HepG2 (cell line): Measurements from ENCODE around the gene ATP2C2. TPM values are rescaled to one million over a fixed set of nuclear protein-coding genes. Genes with fewer than 3 reads are reported as not detected.
A peak's percentile ranks its signal among the peaks of the same experiment; 100 is the strongest.

Source experiments
- EP300 ChIP-seq, 3 experiments: sonication (generic) in 1 of 3; formaldehyde crosslinking in 1 of 3; IDR thresholded peaks; 2 replicates each; pipeline versions ENCODE4 v1.5.1 to v1.6.1; 2011 to 2020; ENCODE audit warnings: low read depth in 2 of 3, low read length in 2 of 3, borderline replicate concordance in 1 of 3, improper control_type of control experiment in 1 of 3, mild to moderate bottlenecking in 1 of 3, missing genetic modification reagents in 1 of 3, moderate library complexity in 1 of 3
- FOXJ3 ChIP-seq: sonication (generic); formaldehyde crosslinking; IDR thresholded peaks from 2 replicates; pipeline ENCODE4 v1.4.0; 2020; ENCODE audit warnings: missing genetic modification reagents, mild to moderate bottlenecking, borderline replicate concordance
- NR2F6 ChIP-seq, 2 experiments: IDR thresholded peaks; 2 replicates each; pipeline ENCODE4 v1.6.1; 2016; ENCODE audit warnings: antibody characterized with exemption in 1 of 2, mild to moderate bottlenecking in 1 of 2
- PCBP1 ChIP-seq: fragments of 200-400 bp; formaldehyde crosslinking; IDR thresholded peaks from 2 replicates; pipeline ENCODE4 v1.6.1; 2017; ENCODE audit warnings: mild to moderate bottlenecking, low read depth, low read length, borderline replicate concordance
- ZNF30 ChIP-seq: sonication (generic); formaldehyde crosslinking; IDR thresholded peaks from 2 replicates; pipeline ENCODE4 v1.5.0; 2020; ENCODE audit warnings: mild to moderate bottlenecking, missing genetic modification reagents
- ZNF564 ChIP-seq: sonication (generic); formaldehyde crosslinking; IDR thresholded peaks from 2 replicates; pipeline ENCODE4 v1.8.1; 2023; ENCODE audit warnings: mild to moderate bottlenecking, missing genetic modification reagents
- ZNF646 ChIP-seq: sonication (generic); formaldehyde crosslinking; IDR thresholded peaks from 2 replicates; pipeline ENCODE4 v1.9.0; 2021; ENCODE audit warnings: mild to moderate bottlenecking, missing genetic modification reagents
- ZNF703 ChIP-seq: sonication (generic); formaldehyde crosslinking; IDR thresholded peaks from 2 replicates; pipeline ENCODE4 v1.5.1; 2020; ENCODE audit warnings: missing genetic modification reagents, mild to moderate bottlenecking, moderate library complexity, borderline replicate concordance
- polyA plus RNA-seq, 8 experiments: library from polyadenylated mRNA; depleted of rRNA in 3 of 8; stranded (reverse) in 7 of 8; unstranded in 1 of 8; fragments of >200 nt; fragmentation: Illumina TruSeq in 4 of 8; extraction: Trizol in 4 of 8; gene quantifications; 2 replicates each; pipeline versions ENCODE4 v1.2.1 to v1.2.3, GENCODE V29; 2011 to 2016; ENCODE audit warnings: low read depth in 4 of 8, missing spikeins in 1 of 8, mixed read lengths in 1 of 8; ENCODE audit not compliant: insufficient read depth in 1 of 8
- total RNA-seq, 5 experiments: library from RNA; depleted of rRNA; stranded (reverse); fragments of >200 nt; fragmentation: Illumina TruSeq; extraction: Trizol; gene quantifications; 2 replicates each; pipeline ENCODE4 v1.2.3, GENCODE V29; 2016; ENCODE audit warnings: low read depth in 1 of 5
- TF ChIP-seq, protein P1 (sequence below): sonication (generic); formaldehyde crosslinking; IDR thresholded peaks from 2 replicates; pipeline ENCODE4 v1.5.0; 2020; ENCODE audit warnings: mild to moderate bottlenecking, missing genetic modification reagents, borderline replicate concordance
- TF ChIP-seq, protein P2 (sequence below): sonication (generic); formaldehyde crosslinking; IDR thresholded peaks from 2 replicates; pipeline ENCODE4 v1.8.0; 2022; ENCODE audit warnings: low read depth, missing genetic modification reagents
- TF ChIP-seq, protein P3 (sequence below): sonication (generic); formaldehyde crosslinking; IDR thresholded peaks from 2 replicates; pipeline ENCODE4 v1.4.0; 2020; ENCODE audit warnings: mild to moderate bottlenecking, missing genetic modification reagents

ATP2C2 gene
- total and polyA plus RNA-seq, 2 of the 13 experiments (the other 11 are each of a cell fraction or from before 2014, with no cell fraction given): 0.07 TPM; not detected in 1

- TF ChIP-seq ZNF564 (CRISPR knock-in tag) (no peak), FOXJ3 (CRISPR knock-in tag) (0 out of 2 replicates have a peak, but pooled peaks have one; percentile 39), PCBP1 (no peak), ZNF703 (no peak), ZNF30 (CRISPR knock-in tag) (no peak), ZNF646 (no peak), EP300 (IDR thresholded peaks at IDR 0.05; ENCODE audit: low read depth in 2 of 2, low read length in 2 of 2) (no peak), EP300 (CRISPR knock-in tag; IDR thresholded peaks at IDR 0.05; ENCODE audit: borderline replicate concordance) (no peak), NR2F6 (IDR thresholded peaks at IDR 0.05) (no peak; the same call in 1 of the 2 replicates), NR2F6 (CRISPR knock-in tag; IDR thresholded peaks at IDR 0.05) (no peak)
- TF ChIP-seq, protein P1, sequence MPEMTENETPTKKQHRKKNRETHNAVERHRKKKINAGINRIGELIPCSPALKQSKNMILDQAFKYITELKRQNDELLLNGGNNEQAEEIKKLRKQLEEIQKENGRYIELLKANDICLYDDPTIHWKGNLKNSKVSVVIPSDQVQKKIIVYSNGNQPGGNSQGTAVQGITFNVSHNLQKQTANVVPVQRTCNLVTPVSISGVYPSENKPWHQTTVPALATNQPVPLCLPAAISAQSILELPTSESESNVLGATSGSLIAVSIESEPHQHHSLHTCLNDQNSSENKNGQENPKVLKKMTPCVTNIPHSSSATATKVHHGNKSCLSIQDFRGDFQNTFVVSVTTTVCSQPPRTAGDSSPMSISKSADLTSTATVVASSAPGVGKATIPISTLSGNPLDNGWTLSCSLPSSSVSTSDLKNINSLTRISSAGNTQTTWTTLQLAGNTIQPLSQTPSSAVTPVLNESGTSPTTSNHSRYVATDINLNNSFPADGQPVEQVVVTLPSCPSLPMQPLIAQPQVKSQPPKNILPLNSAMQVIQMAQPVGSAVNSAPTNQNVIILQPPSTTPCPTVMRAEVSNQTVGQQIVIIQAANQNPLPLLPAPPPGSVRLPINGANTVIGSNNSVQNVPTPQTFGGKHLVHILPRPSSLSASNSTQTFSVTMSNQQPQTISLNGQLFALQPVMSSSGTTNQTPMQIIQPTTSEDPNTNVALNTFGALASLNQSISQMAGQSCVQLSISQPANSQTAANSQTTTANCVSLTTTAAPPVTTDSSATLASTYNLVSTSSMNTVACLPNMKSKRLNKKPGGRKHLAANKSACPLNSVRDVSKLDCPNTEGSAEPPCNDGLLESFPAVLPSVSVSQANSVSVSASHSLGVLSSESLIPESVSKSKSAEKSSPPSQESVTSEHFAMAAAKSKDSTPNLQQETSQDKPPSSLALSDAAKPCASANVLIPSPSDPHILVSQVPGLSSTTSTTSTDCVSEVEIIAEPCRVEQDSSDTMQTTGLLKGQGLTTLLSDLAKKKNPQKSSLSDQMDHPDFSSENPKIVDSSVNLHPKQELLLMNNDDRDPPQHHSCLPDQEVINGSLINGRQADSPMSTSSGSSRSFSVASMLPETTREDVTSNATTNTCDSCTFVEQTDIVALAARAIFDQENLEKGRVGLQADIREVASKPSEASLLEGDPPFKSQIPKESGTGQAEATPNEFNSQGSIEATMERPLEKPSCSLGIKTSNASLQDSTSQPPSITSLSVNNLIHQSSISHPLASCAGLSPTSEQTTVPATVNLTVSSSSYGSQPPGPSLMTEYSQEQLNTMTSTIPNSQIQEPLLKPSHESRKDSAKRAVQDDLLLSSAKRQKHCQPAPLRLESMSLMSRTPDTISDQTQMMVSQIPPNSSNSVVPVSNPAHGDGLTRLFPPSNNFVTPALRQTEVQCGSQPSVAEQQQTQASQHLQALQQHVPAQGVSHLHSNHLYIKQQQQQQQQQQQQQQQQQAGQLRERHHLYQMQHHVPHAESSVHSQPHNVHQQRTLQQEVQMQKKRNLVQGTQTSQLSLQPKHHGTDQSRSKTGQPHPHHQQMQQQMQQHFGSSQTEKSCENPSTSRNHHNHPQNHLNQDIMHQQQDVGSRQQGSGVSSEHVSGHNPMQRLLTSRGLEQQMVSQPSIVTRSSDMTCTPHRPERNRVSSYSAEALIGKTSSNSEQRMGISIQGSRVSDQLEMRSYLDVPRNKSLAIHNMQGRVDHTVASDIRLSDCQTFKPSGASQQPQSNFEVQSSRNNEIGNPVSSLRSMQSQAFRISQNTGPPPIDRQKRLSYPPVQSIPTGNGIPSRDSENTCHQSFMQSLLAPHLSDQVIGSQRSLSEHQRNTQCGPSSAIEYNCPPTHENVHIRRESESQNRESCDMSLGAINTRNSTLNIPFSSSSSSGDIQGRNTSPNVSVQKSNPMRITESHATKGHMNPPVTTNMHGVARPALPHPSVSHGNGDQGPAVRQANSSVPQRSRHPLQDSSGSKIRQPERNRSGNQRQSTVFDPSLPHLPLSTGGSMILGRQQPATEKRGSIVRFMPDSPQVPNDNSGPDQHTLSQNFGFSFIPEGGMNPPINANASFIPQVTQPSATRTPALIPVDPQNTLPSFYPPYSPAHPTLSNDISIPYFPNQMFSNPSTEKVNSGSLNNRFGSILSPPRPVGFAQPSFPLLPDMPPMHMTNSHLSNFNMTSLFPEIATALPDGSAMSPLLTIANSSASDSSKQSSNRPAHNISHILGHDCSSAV (CRISPR knock-in tag): no peak
- TF ChIP-seq, protein P2, sequence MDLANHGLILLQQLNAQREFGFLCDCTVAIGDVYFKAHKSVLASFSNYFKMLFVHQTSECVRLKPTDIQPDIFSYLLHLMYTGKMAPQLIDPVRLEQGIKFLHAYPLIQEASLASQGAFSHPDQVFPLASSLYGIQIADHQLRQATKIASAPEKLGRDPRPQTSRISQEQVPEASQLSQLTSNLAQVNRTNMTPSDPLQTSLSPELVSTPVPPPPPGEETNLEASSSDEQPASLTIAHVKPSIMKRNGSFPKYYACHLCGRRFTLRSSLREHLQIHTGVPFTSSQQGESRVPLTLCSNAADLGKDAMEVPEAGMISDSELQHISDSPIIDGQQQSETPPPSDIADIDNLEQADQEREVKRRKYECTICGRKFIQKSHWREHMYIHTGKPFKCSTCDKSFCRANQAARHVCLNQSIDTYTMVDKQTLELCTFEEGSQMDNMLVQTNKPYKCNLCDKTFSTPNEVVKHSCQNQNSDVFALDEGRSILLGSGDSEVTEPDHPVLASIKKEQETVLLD: no peak
- TF ChIP-seq, protein P3, sequence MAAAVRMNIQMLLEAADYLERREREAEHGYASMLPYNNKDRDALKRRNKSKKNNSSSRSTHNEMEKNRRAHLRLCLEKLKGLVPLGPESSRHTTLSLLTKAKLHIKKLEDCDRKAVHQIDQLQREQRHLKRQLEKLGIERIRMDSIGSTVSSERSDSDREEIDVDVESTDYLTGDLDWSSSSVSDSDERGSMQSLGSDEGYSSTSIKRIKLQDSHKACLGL: 0 out of 2 replicates have a peak, but pooled peaks have one; percentile 12
Observed at GRCh38 chr16:84356591-84357116, 11.7 kb upstream of the ATP2C2 start (continued).
